ENCODE results near the gene IQGAP1.
"Not testable (repeated sequence)": the region's sequence is repeated elsewhere in the genome, so short reads cannot be mapped to it uniquely, and the experiment has no call there.

The IQGAP1 gene

DNA sequence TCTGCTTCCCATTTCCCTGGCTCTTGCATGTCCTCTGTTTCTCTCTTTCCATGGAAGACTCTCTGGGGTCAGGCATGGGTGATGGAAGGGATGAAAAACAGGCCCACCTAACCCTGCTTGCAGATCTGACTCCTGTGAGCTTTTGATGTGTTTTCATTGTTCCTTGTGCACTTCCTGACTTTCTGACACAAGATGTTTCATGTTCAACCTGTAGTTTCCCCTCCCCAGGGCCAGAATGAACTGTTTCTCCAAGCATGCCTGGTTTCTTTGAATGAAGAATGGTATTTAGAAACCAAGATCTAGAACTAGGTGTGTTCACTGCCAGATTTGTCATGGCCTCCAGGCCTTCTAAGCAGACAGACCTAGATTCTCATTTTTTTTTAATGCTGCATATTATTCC, 105.6 kb downstream of the IQGAP1 start:
- DNase-seq, result no peak

DNA sequence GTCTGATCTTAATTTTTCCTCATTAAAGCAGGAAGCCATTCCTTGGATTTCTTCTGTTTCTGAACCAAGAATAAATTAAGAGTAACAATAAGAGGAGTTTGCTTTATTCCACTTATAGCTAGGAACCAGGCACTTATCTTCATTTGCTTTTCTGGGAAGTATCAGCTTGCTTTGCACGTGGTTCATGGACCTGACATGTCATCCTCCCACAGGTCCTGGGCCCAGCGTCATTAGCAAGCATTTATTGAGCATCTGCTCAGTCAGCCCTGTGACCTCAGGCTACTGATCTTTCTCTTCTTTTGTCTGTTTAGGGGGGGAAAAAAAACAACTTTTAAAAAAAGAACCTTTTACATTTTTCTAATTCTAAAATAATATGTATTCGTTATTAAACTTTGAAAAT, 107.0 kb downstream of the IQGAP1 start:
- no peak for DNase-seq

DNA sequence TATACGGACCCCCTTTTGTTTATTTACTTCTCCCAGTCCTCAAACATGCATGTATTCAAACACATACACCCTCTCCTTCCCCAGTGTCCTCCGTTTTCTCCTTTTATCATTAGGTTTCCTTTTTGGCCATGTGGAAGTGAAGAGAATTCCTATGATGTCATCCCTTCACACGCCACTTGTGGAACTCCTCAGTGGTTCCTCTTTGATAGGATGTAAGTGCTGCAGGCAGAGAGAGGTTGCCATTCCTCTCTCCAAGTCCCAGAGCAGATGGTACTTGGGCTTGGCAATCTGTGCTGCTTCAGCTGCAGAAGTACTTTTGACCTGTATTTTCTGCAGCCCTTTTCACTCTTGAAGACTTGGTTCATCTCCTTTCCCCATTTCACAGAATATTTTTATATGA, 108.7 kb downstream of the IQGAP1 start:
- no peak for DNase-seq

DNA sequence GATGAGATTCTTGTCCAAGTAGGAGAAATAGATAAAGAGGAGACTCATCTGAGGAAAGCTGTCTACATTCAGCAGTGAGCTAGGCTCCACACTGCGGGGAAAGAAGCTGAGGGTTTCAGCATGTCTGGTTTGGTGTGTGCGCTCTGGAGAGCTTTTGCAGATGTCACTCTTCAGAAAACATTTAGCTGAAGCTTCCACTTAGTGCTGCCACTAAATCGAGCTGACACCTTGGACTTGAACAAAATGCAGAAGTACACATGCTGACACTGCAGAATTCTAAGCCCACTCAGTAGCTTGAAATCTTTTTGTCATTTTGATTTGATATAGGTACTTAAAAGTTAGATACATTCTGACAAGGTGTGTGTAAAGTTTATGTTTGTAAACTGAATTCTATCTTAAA, 109.3 kb downstream of the IQGAP1 start:
- no peak for DNase-seq

DNA sequence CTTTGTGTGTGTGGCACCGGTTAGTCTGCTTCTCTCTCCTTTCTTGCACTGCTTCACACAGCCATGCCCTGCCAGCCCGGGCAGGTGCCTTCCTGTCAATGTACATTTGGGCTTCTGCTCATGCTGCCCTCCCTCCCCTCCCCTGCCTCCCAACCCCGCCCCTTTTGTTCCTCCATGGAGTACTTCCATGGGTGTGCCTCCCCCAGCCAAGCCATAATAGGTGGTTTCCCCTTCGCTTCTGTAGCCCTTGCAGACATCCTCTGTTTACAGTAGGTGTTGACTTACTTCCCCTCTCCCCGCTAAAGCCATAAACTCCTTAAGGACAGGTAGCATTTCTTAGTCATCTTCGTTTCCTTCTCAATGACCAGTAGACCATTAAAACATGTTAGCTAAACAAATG, 109.9 kb downstream of the IQGAP1 start:
- DNase-seq, result no peak

DNA sequence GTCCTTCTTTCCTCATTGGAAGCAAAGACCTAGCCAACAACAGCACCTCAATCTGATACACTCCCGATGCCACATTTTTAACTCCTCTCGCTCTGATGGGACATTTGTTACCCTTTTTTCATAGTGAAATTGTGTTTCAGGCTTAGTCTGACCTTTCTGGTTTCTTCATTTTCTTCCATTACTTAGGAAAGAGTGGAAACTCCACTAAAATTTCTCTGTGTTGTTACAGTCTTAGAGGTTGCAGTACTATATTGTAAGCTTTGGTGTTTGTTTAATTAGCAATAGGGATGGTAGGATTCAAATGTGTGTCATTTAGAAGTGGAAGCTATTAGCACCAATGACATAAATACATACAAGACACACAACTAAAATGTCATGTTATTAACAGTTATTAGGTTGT, 112.1 kb downstream of the IQGAP1 start:
- no peak for DNase-seq

DNA sequence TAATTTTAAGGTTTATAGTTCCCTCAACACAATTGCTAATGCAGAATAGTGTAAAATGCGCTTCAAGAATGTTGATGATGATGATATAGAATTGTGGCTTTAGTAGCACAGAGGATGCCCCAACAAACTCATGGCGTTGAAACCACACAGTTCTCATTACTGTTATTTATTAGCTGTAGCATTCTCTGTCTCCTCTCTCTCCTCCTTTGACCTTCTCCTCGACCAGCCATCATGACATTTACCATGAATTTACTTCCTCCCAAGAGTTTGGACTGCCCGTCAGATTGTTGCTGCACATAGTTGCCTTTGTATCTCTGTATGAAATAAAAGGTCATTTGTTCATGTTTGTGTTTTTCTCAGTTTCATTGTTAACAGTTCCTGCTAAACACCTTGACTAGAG, 113.9 kb downstream of the IQGAP1 start:
- no peak for DNase-seq

DNA sequence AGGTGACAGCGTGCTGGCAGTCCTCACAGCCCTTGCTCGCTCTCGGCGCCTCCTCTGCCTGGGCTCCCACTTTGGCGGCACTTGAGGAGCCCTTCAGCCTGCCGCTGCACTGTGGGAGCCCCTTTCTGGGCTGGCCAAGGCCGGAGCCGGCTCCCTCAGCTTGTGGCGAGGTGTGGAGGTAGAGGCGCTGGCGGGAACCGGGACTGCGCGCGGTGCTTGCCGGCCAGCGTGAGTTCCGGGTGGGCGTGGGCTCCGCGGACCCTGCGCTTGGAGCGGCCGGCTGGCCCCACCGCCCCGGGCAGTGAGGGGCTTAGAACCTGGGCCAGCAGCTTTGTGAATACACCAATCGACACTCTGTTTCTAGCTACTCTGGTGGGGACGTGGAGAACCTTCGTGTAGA, 122.7 kb downstream of the IQGAP1 start:
- DNase-seq, result not testable (repeated sequence)

DNA sequence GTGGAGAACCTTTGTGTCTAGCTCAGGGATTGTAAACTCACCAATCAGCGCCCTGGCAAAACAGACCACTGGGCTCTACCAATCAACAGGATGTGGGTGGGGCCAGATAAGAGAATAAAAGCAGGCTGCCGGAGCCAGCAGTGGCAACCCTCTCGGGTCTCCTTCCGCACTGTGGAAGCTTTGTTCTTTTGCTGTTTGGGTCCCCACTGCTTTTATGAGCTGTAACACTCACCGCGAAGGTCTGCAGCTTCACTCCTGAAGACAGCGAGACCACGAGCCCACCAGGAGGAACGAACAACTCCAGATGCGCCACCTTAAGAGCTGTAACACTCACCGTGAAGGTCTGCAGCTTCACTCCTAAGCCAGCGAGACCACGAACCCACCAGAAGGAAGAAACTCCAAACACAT, 123.2 kb downstream of the IQGAP1 start:
- DNase-seq, result not testable (repeated sequence)

DNA sequence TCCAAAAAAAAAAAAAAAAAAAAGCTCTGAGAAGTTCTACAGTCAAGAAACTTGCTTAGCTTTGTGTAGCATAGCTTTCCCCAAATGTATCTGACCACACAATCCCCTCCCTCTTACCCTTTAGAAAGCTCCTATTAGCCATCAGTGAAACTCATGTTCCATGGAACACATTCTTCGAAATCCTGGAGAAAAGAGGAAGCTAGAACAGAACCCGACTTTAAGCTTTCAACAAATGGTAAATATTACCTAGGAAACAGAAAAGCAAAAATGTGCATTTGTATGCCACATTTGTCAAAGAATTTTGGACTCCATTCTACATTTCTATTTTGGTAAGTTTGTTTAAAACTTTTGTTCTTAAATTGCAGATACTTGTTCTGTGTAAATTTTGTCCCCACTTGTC, 124.2 kb downstream of the IQGAP1 start:
- DNase-seq, result no peak

DNA sequence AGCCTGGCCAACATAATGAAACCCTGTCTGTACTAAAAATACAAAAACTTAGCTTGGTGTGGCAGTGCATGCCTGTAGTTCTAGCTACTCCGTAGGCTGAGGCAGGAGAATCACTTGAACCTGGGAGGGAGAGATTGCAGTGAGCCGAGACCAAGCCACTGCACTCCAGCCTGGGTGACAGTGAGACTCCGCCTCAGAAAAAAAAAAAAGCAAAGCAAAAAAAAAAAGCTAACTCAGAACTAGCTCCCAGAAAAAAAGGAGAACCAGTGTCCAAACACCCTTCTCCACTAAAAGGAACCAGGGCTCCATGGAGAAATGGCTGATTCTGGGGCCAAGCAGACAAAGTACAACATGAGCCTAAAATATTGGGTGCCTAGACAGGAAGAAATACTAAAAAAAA, 124.9 kb downstream of the IQGAP1 start:
- DNase-seq, result no peak

DNA sequence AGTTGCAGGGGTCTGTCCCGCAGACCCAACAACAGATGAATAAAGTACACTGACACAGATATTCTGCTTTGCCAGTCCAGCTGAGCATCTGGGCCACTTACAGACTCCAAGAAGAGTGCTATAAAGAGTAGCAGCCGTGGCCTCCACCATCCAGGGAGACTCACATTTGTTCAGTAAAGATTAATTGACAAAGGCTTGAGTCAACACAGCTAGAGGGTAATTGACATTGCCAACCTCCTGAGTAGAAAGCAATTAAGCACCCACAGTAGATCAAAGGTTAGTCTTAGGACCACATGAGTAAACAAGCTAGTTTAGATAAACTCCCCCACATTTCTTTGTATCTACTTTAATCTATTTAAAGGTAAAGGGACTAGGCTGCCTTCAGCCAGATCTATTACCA, 125.4 kb downstream of the IQGAP1 start:
- DNase-seq, result no peak

DNA sequence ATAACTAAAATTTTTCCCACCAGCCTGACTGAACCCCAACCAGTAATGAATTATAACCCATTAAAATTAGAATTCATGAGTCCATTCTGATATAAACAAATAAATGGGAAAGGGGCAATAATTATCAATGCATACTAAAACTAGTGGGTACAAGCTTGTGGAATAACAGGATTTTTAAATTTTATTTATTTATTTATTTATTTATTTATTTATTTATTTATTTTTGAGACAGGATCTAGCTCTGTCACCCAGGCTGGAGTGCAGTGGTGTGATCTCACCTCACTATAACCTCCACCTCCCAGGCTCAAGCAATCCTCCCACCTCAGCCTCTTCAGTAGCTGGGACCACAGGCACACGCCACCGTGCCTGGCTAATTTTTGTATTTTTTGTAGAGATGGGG, 125.9 kb downstream of the IQGAP1 start:
- DNase-seq, result not testable (repeated sequence)

DNA sequence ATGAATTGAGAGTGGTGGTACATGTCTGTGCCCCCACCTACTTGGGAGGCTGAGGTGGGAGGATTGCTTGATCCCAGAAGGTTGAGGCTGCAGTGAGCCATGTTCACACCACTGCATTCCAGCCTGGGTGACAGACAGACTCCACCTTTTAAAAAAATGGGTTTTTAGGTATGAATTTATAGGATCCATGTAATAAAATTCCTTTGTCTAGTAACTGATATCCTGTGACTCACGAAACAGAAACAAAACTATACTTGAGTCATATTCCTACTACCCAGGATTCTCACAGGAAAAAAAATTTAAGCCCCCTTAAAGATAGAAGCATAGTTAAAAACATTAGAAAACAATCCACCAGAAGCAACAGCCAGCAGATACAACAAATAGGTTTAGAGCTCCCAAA, 131.6 kb downstream of the IQGAP1 start:
- no peak for DNase-seq

DNA sequence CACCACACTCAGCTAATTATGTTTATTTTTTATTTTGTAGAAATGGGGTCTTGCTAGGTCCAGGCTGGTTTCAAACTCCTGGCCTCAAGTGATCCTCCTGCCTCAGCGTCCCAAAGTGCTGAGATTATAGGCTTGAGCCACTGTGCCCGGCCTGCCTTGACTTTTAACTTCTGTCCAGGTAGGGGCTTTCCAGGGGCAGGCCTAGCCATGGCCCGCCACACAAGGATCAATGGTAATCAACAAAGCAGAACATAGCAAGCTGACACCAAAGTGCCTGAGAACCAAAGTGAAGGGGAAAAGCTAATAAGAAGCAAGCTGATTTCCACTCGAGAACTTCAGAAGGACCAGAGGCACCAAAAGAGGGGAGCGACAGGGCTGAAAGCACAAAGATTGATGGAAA, 132.3 kb downstream of the IQGAP1 start:
- DNase-seq, result no peak

DNA sequence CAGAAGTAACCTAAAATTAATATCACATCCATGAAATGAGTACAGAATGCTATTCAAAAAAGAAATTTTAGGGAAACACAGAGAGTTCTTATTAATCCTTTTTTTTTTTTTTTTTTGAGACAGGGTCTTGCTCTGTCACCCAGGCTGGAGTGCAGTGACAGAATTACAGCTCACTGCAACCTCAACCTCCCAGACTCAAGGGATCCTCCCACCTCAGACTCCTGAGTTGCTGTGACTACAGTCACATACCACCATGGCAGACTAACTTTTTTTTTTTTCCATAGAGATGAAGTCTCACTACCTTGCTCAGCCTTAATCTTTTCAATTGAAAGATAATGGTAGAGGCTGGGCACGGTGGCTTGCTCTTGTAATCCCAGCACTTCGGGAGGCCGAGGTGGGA, 135.3 kb downstream of the IQGAP1 start:
- DNase-seq, result no peak

DNA sequence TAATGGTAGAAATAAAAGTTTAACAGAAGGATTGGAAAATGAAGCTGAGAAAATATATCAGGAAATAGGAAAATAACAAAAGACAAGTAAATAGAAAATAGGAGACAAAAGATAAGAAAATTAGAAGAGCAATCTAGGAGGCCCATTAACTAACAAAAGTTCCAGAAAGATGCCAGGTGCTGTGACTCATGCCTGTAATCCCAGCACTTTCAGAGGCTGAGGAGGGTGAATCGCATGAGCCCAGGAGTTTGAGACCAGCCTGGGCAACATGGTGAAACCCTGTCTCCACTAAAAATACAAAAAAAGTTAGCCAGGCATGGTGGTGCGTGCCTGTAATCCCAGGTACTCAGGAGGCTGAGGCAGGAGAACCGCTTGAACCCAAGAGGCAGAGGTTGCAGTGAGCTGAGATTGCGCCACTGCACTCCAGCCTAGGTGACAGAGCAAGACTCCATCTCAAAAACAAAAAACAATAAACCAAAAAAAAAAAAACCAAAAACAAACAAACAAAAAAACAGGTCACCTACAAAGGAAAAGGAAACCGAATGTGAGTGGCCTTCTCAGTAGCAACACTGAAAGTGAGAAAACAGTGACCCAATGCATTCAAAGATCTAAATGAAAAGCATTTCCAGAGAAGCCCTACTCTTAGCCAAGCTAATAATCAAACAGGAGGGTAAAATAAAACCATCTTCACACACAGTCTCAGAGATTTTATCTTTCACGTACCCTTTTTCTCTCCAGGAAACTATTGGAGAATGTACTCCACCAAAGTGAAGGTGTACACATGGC, 136.2 kb downstream of the IQGAP1 start:
- not testable (repeated sequence) for DNase-seq

DNA sequence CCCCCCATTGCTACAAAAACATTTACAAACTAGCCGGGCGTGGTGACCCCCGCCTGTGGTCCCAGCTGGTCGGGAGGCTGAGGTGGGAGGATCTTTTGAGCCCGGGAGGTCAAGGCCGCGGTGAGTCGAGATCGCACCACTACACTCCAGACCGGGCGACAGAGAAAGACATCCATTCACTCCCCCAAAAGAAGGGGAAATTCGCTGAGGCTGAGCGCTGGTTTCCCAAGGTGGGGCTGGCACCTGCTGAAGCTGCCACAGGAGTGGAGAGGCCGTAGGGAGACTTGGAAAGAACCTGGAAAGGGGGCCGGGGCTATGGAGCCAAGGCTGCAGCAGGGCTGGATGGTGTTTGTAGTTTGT, 140.9 kb downstream of the IQGAP1 start:
- DNase-seq, result no peak

DNA sequence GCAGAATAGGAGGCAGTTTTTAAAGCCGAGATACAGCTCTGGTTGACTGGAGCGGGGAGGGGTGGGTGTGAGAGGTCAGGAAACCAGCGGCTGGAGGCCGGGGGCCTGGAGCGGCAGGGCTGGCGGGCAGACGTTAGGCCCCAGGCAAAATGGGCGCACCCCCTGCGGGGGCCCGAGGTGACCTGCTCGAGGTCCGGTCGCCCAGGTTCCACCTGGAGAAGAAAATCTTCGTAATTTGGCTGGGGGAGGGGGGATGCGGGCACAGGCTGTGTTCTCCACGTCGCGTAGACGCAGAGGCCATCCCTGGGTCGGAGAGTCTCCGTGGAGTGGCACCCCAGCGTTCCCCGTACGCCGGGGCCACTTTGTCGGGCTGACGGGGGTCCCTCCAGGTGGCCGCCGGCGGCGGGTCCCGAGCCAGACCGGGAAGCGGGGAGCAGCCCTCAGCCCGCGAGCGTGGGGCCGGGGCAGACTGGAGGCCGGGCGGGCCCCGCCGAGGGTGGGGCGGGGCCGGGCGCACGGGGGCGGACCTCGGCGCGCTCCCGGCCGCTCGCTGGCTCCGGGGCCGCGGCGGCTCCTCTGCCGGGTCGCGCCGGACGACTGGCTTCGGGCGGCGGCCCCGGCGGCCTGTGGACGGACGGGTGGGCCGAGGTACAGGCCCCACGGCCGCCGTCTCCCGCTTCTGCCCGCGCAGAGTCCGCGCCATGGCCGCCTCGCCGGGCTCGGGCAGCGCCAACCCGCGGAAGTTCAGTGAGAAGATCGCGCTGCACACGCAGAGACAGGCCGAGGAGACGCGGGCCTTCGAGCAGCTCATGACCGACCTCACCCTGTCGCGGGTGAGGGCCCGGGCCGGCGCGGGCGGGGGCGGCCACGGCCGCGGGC, 141.6 kb downstream of the IQGAP1 start, which contains the start of gene CRTC3:
Gene CRTC3 (plus strand): TSS at position 553 of the 879 bp plus-strand sequence. CDS start 149 bp downstream, at position 702.
- DNase-seq, result no peak

DNA sequence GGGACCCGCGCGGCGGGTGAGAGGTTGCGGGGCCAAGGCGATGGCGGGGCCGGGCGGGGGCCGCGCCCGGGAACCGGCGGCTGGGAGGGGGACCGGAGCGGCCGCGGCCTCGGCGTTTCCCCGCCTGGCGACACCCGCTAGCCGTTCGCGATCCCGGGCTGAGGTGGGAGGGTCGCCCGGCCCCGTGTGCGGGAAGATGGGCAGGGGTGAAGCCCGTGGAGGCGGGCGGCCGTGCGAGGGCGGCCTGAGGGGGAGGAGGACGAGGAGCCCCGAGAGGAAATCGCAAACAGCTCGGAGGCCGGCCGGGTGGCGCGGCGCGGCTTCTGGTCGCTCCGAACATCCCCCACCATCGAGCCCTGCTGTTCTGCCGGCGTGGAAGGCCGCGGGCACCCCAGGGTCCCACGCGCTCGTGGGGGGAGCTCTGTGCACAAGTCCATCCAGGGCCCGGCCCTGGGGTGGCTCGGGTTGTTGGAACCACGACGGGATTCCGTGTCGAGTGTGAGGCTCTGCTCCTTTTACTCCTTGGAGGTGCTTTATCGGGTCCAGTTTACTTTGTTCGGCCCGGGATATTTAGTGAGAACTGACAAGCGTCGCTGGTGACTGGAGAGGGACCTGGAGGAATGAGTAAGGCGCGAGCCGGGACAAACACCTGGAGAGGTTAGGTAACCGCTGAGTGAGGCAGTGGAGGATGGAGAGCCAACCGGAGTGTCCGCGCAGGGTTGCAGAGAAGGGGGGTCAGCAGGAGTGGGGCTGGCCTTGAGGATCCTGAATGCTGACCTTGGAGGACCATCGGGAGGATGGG, 142.4 kb downstream of the IQGAP1 start:
- DNase-seq, result no peak

DNA sequence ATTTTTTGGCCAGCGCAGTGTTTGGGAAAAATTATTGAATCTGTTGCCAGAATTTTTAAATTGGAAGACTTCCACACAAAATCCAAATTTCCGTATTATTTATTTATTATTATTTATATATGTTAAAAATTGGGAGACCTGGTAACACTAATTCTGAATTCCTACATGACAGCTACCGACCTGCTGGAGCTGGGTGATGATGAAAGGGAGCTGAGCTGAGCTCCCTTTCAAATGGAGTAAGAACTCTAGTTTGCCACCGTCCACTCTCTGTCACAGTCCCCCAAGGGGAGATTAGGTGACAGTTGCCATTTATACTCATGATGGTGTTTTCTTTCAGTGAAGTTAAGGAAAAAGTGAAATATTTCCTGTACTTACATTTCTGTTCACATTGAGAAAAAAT, 143.1 kb downstream of the IQGAP1 start:
- no peak for DNase-seq

DNA sequence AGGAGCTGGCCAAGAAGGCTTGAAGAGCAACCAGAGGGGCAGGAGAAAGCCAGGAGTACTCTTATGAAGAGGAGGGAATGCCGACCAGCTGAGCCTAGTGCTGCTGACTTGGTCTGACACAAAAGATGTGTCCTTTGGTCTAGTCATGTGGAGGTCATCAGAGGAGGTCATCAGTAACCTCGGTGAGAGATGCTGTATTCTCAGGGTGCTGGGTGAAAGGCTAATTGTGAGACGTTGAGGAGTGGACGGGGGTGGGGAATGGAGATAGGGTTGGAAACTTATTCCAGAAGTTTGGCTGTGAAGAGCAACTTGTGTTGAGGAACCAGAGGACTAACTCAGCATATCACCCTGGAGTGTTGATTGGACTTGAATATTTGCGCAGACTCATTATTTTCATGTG, 147.2 kb downstream of the IQGAP1 start:
- DNase-seq, result no peak

DNA sequence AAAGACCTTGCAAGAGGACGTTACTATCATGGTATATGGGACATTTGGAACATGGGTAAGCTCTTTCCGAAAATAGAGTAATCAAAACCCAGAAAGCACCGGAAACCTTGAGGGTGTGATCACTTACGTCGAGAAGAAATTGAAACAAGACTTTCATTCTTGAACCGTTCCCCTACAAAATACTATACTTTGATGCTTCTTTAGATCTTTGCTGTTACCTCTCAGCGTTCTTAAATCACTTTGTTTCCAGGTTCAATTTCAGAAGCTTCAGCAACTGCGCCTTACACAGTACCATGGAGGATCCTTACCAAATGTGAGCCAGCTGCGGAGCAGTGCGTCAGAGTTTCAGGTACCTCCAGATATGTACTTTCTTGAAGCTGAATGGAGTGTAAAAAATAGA, 151.7 kb downstream of the IQGAP1 start:
- no peak for DNase-seq

Measured in NCI-H2081 treated with DMSO at 0.1 percent for 48 hours (cell line).